HL-60 (cell line): ENCODE measurements around the gene FMN1.

Experiments
- CTCF ChIP-seq: IDR thresholded peaks from one replicate; pipeline ENCODE4 v1.5.1; 2011; ENCODE audit warnings: low read length, control low read depth, inconsistent platforms; ENCODE audit not compliant: insufficient read depth
- POLR2AphosphoS5 ChIP-seq: IDR thresholded peaks from 2 replicates; pipeline ENCODE4 v1.6.1; 2012; ENCODE audit warnings: low read depth
- REST ChIP-seq: IDR thresholded peaks from 2 replicates; pipeline ENCODE4 v1.6.1; 2012; ENCODE audit warnings: low read depth; ENCODE audit not compliant: insufficient replicate concordance

- TF ChIP-seq POLR2AphosphoS5 (no peak), CTCF (no peak), REST (no peak)
Measured at GRCh38 chr15:33197636-33198035, 3.1 kb upstream of the FMN1 start.
